NT2/D1 (cell line): ENCODE measurements around the gene TRIM60.
"Not testable (repeated sequence)": the region's sequence is repeated elsewhere in the genome, so short reads cannot be mapped to it uniquely, and the experiment has no call there.

ENCODE experiments used
- DNase-seq: peaks from one replicate; pipeline ENCODE4 v3.0.0-alpha.2; 2011; ENCODE audit warnings: low read depth, low spot score
- H3K27me3 ChIP-seq: 2 replicates; pipeline ENCODE4 v1.6.0; 2011; ENCODE audit warnings: mild to moderate bottlenecking; ENCODE audit not compliant: insufficient read length, insufficient read depth
- H3K36me3 ChIP-seq: 2 replicates; pipeline ENCODE4 v1.6.1; 2011; ENCODE audit warnings: mild to moderate bottlenecking, low read length, mixed read lengths; ENCODE audit not compliant: insufficient read depth, insufficient read length
- H3K4me1 ChIP-seq: 2 replicates; pipeline ENCODE4 v1.5.1; 2011; ENCODE audit not compliant: insufficient read depth, insufficient read length
- H3K4me3 ChIP-seq: 2 replicates; pipeline ENCODE4 v1.5.1; 2011; ENCODE audit warnings: low read depth; ENCODE audit not compliant: insufficient read length
- H3K9ac ChIP-seq: 2 replicates; pipeline ENCODE4 v1.6.0; 2011; ENCODE audit warnings: low read depth; ENCODE audit not compliant: insufficient read length
- H3K9me3 ChIP-seq: 2 replicates; pipeline ENCODE4 v1.5.1; 2011; ENCODE audit warnings: mild to moderate bottlenecking, low read length; ENCODE audit not compliant: insufficient read depth
- SUZ12 ChIP-seq: IDR thresholded peaks from 2 replicates; pipeline ENCODE4 v1.6.1; 2011; ENCODE audit not compliant: insufficient read length, insufficient read depth; ENCODE audit errors: extremely low read depth
- YY1 ChIP-seq: IDR thresholded peaks from 2 replicates; pipeline ENCODE4 v1.6.1; 2011; ENCODE audit not compliant: insufficient read length, insufficient read depth
- ZNF274 ChIP-seq: IDR thresholded peaks from 2 replicates; pipeline ENCODE4 v1.6.1; 2011; ENCODE audit warnings: mild to moderate bottlenecking, low read depth, low read length

Gene TRIM60

GRCh38 chr4:165013691-165014090, 18.1 kb upstream of the TRIM60 start:
- Histone ChIP-seq H3K27me3 (no peaks in the 10 kb centered on the region), H3K9me3 (no peaks in the 10 kb centered on the region), H3K4me3 (no peak overlapping the region), H3K36me3 (no peaks in the 10 kb centered on the region), H3K4me1 (no peaks in the 10 kb centered on the region), H3K9ac (no peak overlapping the region)
- TF ChIP-seq YY1 (no peak), ZNF274 (no peak), SUZ12 (no peak)
- no peak for DNase-seq

- no peaks in the 10 kb centered on the region for H3K4me1 ChIP-seq
- H3K36me3 ChIP-seq, result no peaks in the 10 kb centered on the region
- H3K9me3 ChIP-seq, result no peaks in the 10 kb centered on the region
- H3K9ac ChIP-seq, result no peak overlapping the region
- peak; percentile 2 for DNase-seq
- no peak overlapping the region for H3K4me3 ChIP-seq
- no peaks in the 10 kb centered on the region for H3K27me3 ChIP-seq
- no peak for TF ChIP-seq SUZ12
- no peak for TF ChIP-seq YY1
- TF ChIP-seq ZNF274, result no peak
Observed at GRCh38 chr4:165016971-165017370, 14.8 kb upstream of the TRIM60 start.

GRCh38 chr4:165019995-165020394, 11.8 kb upstream of the TRIM60 start:
- not testable (repeated sequence) for H3K4me1 ChIP-seq, H3K36me3 ChIP-seq, H3K9me3 ChIP-seq, H3K9ac ChIP-seq, DNase-seq, H3K27me3 ChIP-seq, H3K4me3 ChIP-seq

GRCh38 chr4:165025782-165026181, 6.0 kb upstream of the TRIM60 start:
- not testable (repeated sequence) for DNase-seq, H3K27me3 ChIP-seq, H3K9me3 ChIP-seq, H3K4me1 ChIP-seq, H3K9ac ChIP-seq, H3K36me3 ChIP-seq, H3K4me3 ChIP-seq

- Histone ChIP-seq H3K4me3 (no peak overlapping the region), H3K4me1 (no peaks in the 10 kb centered on the region), H3K36me3 (no peaks in the 10 kb centered on the region), H3K9me3 (no peaks in the 10 kb centered on the region), H3K27me3 (no peaks in the 10 kb centered on the region), H3K9ac (no peak overlapping the region)
- TF ChIP-seq YY1, result no peak
- TF ChIP-seq SUZ12, result no peak
- no peak for TF ChIP-seq ZNF274
- DNase-seq, result no peak
Observed at GRCh38 chr4:165027762-165028402, 3.9 kb upstream of the TRIM60 start.

GRCh38 chr4:165048170-165048569, 16.4 kb downstream of the TRIM60 start:
- Histone ChIP-seq H3K36me3 (no peaks in the 10 kb centered on the region), H3K9ac (no peak overlapping the region), H3K4me3 (no peak overlapping the region), H3K9me3 (no peaks in the 10 kb centered on the region), H3K27me3 (no peaks in the 10 kb centered on the region), H3K4me1 (peaks cover 2% of the 10 kb centered on the region)
- DNase-seq, result no peak
- no peak for TF ChIP-seq YY1
- no peak for TF ChIP-seq ZNF274
- TF ChIP-seq SUZ12, result no peak

- no peak overlapping the region for H3K4me3 ChIP-seq
- no peaks in the 10 kb centered on the region for H3K9me3 ChIP-seq
- H3K27me3 ChIP-seq, result no peaks in the 10 kb centered on the region
- no peak overlapping the region for H3K9ac ChIP-seq
- peaks cover 2% of the 10 kb centered on the region for H3K4me1 ChIP-seq
- no peak for TF ChIP-seq SUZ12
- no peak for TF ChIP-seq YY1
- no peak for TF ChIP-seq ZNF274
- H3K36me3 ChIP-seq, result no peaks in the 10 kb centered on the region
- DNase-seq, result no peak
Observed at GRCh38 chr4:165052627-165053026, 20.8 kb downstream of the TRIM60 start.

- no peaks in the 10 kb centered on the region for H3K36me3 ChIP-seq
- H3K9me3 ChIP-seq, result no peaks in the 10 kb centered on the region
- no peak for DNase-seq
- no peak for TF ChIP-seq YY1
- no peak for TF ChIP-seq ZNF274
- no peak for TF ChIP-seq SUZ12
- H3K4me3 ChIP-seq, result no peak within 1 kb of the TSS
- H3K27me3 ChIP-seq, result no peaks in the 10 kb centered on the region
- H3K4me1 ChIP-seq, result peaks cover 2% of the 10 kb centered on the region
- no peak within 1 kb of the TSS for H3K9ac ChIP-seq
Observed at GRCh38 chr4:165053645-165054044, 21.8 kb downstream of the TRIM60 start, which contains the start of gene TRIM75. TRIM75 (plus strand) TSS chr4:165053866; CDS start chr4:165059148, 5,282 bp downstream.
